Stimulated activated CD4-positive, alpha-beta T cell treated with anti-CD3 and anti-CD28 coated beads, Interleukin-4, amount 100 ng/mL, for 4 hours (primary cell): ENCODE measurements around the gene PSMC1.

Source experiments
- DNase-seq, 2 experiments: peaks; one replicate each; pipeline ENCODE4 v3.0.0-alpha.2; 2020

PSMC1 gene

DNA sequence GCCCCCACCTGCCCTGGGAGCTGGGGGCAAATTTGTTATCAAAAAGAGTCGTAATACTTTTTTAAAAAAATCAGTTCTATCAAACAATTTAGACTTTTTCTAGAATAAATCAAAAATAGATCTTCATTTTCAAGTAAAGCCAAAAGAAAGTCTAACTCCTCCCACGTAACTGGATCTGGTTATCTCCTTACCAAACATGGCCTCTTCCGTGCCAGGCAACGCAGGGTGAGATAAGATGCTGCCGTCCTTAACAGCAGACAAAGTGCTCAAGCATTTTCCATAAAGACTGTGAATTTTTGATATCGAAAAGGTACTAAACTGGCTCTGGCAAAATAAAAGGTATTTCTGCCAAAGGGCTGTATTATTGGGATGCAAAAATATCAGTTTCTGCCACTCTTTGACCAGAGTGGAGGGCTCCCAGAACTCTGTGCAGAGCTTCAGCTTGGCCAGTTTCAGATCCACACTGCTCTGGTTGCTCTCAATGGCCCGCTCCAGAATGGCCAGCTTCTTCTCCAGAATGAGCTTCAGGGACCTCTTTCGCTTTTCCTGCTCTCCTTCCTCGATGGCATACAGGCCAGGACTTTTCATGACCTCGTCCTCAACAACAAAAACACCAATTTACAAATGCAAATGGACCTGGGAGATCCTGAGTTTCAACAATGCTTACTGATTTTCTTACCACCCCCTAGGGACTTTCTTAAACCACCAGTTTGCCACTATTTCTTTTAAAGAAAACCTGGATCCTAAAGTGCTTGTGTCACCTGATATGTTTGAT lies 46.4 kb downstream of the PSMC1 start:
- no peak for DNase-seq

- no peak for DNase-seq
These were observed 47.1 kb downstream of the PSMC1 start for GRCh38 chr14:90303473-90303872.

DNA sequence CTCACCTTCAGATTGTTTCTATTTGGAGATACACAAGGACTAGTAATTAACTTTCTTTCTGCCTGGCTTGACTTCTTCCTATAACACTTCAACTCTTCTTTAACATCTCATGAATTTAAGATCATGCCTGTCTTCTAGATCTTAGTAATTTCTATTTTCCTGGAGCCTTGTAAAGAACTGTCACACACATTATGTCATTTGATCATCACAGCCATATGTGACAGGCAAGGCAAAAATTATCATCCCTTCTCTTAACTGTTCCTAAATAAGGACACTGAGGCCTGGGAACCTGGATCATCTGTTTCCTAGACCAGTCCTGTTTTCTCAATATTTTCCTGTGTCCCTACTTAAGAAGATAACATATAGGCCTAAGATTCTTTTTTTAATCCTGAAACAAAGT lies 48.1 kb downstream of the PSMC1 start:
- DNase-seq, result no peak

DNA sequence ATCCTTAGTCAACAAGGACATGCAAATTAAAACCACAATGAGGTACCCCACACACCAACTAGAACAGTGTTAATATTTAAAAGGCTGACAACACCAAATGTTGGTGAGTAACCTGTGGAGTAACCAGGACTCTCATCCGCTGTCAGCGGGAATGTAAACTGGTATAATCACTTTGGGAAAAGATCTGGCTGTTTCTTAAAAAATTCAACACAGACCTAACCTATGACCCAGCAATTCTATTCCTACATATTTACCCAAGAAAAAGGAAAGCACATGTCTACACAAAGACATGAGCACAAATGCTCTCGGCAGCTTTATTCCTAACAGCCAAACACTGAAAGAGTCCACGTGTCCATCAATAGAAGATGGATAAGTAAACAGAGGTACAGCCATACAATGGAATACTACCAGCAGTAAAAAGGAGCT lies 48.8 kb downstream of the PSMC1 start:
- no peak for DNase-seq

DNA sequence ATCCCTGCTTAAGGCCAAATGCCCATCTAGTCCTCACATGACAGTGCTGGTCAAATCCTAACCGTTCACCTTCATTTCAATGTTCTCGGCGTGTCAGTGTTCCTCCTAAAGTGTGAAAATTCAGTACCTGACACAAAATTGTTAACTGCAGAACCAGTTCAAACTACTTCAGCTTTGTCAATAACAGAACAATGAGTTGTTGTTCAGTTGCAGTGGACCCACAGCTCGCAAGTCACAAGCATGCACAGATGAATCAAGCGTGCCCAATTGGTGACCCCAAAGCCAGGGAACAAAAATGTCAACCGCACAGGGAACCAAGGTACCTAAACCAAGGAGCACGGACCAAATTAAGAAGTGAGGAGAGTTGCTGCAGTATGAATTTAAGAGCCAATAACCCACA lies 52.2 kb downstream of the PSMC1 start:
- DNase-seq, result no peak

DNA sequence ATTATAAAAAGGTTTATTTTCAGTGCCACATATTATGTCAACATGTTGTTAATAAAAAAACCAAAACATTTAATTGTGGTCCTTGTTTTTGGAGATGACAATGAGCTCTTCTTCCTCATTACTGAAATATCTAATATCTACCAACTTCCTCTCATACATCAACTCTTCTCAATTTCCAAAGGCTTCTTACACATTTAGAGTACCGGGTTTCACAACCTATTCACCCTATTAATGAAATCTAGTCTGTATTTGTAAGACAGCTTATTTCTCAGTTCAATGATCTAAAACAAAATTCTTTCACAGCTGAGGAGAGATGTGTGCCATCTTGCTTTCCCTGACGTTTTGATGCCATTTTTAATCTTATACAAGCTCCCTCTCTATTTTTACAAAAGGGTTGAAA lies 60.9 kb downstream of the PSMC1 start:
- DNase-seq, result no peak

DNA sequence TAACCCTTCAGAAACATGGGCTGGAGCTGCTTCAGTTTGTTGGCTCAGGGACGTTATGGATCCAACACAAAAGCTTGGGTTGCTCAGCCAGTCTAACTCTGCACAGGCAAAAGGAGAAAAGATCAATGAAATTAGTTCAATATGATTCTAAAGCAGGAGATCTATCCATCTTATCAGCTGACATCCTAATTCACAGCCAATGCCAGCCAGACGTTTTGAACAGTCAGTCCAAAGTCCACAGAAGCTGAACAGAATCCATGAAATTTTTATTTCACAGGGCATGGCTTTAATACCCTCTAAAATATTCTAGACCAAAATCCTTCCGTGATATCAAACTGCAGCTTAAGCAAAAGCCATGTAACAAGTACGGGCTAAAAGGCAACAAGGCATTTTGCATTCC lies 61.7 kb downstream of the PSMC1 start:
- no peak for DNase-seq

GRCh38 chr14:90319173-90319572 lies 62.8 kb downstream of the PSMC1 start:
- no peak for DNase-seq

GRCh38 chr14:90319634-90320541 lies 63.5 kb downstream of the PSMC1 start:
- DNase-seq, result no peak

- no peak for DNase-seq
These were observed 65.5 kb downstream of the PSMC1 start for GRCh38 chr14:90321891-90322290.
